ENCODE results near the gene BAIAP3. TPM values are rescaled to one million over a fixed set of nuclear protein-coding genes. Genes with fewer than 3 reads are reported as not detected.
A peak's percentile ranks its signal among the peaks of the same experiment; 100 is the strongest.

BAIAP3 gene
- polyA plus RNA-seq, 1 experiment: 0.19 TPM

GRCh38 chr16:1378804-1379303 is 45.4 kb downstream of the BAIAP3 start:
- Histone ChIP-seq H3K27me3 (ENCODE audit: control insufficient read depth, insufficient read depth, low read length) (no peaks in the 10 kb centered on the region), H3K9me3 (ENCODE audit: control insufficient read depth, insufficient read depth, low read length) (no peaks in the 10 kb centered on the region; the same call in 1 of the 2 replicates), H3K4me3 (ENCODE audit: low read depth, low read length) (peak overlapping the region; percentile 57), H3K27ac (ENCODE audit: low read depth, low read length) (peak overlapping the region; percentile 47)
- ChIA-PET POLR2A (interaction anchor here (1.3 kb wide), 1 partner anchor 15 kb away, joined by 4 read pairs; no protein-coding TSS in a partner anchor), CTCF (interaction anchor here (0.5 to 1.9 kb wide), 2 partner anchors 14 to 66 kb away, joined by 5 to 10 read pairs; no protein-coding TSS in a partner anchor)
- TF ChIP-seq CTCF (IDR thresholded peaks at IDR 0.05; ENCODE audit: low read depth, low read length): no peak
- peak; percentile 13 for DNase-seq (ENCODE audit: low read depth, low spot score)

- no peaks in the 10 kb centered on the region for H3K27me3 ChIP-seq (ENCODE audit: control insufficient read depth, insufficient read depth, low read length)
- H3K9me3 ChIP-seq (ENCODE audit: control insufficient read depth, insufficient read depth, low read length): no peaks in the 10 kb centered on the region; the same call in 1 of the 2 replicates
- H3K4me3 ChIP-seq (ENCODE audit: low read depth, low read length): peak overlapping the region; percentile 57
- ChIA-PET POLR2A (interaction anchor here (0.6 to 0.8 kb wide), 2 partner anchors 41 to 1644 kb away, joined by 3 read pairs; partner anchors contain the start of genes HCFC1R1 and UQCC4), CTCF (interaction anchor here (1.9 to 2.3 kb wide), 2 partner anchors 15 to 17 kb away, joined by 10 read pairs; no protein-coding TSS in a partner anchor)
- TF ChIP-seq CTCF (IDR thresholded peaks at IDR 0.05; ENCODE audit: low read depth, low read length): no peak
- peak overlapping the region; percentile 47 for H3K27ac ChIP-seq (ENCODE audit: low read depth, low read length)
- DNase-seq (ENCODE audit: low read depth, low spot score): no peak
Observed at GRCh38 chr16:1379304-1380076, 46.0 kb downstream of the BAIAP3 start.

GRCh38 chr16:1380195-1380594 is 46.8 kb downstream of the BAIAP3 start:
- H3K27ac ChIP-seq (ENCODE audit: low read depth, low read length): no peak overlapping the region
- POLR2A ChIA-PET: interaction anchor here (0.6 to 0.8 kb wide), 2 partner anchors 40 to 1643 kb away, joined by 3 read pairs; partner anchors contain the start of genes HCFC1R1 and UQCC4

GRCh38 chr16:1381612-1382406 is 48.4 kb downstream of the BAIAP3 start:
- Histone ChIP-seq H3K9me3 (ENCODE audit: control insufficient read depth, insufficient read depth, low read length) (no peaks in the 10 kb centered on the region; the same call in 1 of the 2 replicates), H3K27me3 (ENCODE audit: control insufficient read depth, insufficient read depth, low read length) (no peaks in the 10 kb centered on the region), H3K4me3 (ENCODE audit: low read depth, low read length) (no peak overlapping the region), H3K27ac (ENCODE audit: low read depth, low read length) (no peak overlapping the region)
- no peak for DNase-seq (ENCODE audit: low read depth, low spot score)
- POLR2A ChIA-PET: interaction anchor here (0.5 kb wide), 1 partner anchor 39 kb away, joined by 3 read pairs; no protein-coding TSS in a partner anchor
- no peak for TF ChIP-seq CTCF (IDR thresholded peaks at IDR 0.05; ENCODE audit: low read depth, low read length)
- CTCF ChIA-PET: interaction anchor here (2.3 kb wide), 1 partner anchor 19 kb away, joined by 10 read pairs; no protein-coding TSS in a partner anchor

More at GRCh38 chr16:1380195-1380594, 46.8 kb downstream of the BAIAP3 start:
- DNase-seq (ENCODE audit: low read depth, low spot score): no peak
- CTCF ChIA-PET: interaction anchor here (2.3 kb wide), 1 partner anchor 17 kb away, joined by 10 read pairs; no protein-coding TSS in a partner anchor
- TF ChIP-seq CTCF (IDR thresholded peaks at IDR 0.05; ENCODE audit: low read depth, low read length): no peak
- H3K9me3 ChIP-seq (ENCODE audit: control insufficient read depth, insufficient read depth, low read length): no peaks in the 10 kb centered on the region; the same call in 1 of the 2 replicates
- no peaks in the 10 kb centered on the region for H3K27me3 ChIP-seq (ENCODE audit: control insufficient read depth, insufficient read depth, low read length)
- no peak overlapping the region for H3K4me3 ChIP-seq (ENCODE audit: low read depth, low read length)
